Stimulated activated CD4-positive, alpha-beta T cell treated with anti-CD3 and anti-CD28 coated beads, Interleukin-2, amount 100 ng/mL, for 24 hours (primary cell): Measurements from ENCODE around the gene CORO1A.
"Not testable (repeated sequence)": the region's sequence is repeated elsewhere in the genome, so short reads cannot be mapped to it uniquely, and the experiment has no call there.

Experiments
- DNase-seq, 2 donors: peaks; one replicate each; pipeline ENCODE4 v3.0.0-alpha.2; 2020

Gene CORO1A

DNA sequence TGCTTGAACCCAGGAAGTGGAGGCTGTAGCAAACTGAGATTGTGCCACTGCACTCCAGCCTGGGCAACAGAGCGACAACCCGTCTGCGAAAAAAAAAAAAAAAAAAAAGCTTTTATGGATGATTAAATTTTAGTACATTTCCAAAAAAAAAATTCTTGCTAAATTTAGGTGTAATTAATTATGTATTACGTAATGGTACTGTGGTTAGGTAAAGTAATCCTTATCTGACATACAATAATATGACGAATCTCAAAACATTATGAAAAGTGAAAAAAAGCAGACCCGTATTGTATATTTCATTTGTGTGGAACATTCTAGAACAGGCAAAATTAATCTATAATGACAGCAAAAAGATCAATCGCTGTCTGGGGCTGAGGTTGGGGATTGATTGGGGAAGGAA is 10.3 kb upstream of the CORO1A start:
- DNase-seq = no peak

DNA sequence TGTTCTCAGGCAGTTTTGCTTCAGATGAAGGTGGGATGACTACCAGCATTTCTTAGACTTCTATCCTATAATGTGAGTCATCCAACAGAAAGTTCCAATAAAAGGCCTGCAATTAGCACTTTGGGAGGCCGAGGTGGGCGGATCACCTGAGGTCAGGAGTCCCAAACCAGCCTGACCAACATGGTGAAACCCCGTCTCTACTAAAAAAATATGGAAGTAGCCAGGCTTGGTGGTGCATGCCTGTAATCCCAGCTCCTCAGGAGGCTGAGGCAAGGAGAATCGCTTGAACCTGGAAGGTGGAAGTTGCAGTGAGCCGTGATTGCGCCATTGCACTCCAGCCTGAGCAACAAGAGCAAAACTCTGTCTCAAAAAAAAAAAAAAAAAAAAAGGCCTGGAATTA is 6.5 kb upstream of the CORO1A start:
- not testable (repeated sequence) for DNase-seq

DNA sequence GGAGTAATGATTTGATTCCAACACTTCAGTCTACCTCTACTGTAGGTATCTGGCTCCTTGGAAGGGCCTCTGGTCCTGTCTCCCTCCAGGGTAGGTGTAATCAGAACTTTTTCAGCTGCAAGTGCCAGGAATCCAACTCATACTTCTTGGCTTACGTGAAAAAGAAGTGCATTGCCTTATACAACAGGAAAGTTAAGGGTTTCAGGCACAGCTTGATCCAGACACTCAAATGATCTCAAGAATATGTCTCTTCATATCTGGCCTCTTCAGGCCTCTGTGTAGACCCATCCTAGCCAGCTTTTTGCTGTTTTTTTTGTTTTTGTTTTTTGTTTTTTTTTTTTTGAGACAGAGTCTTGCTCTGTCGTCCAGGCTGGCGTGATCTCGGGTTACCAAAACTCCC is 4.2 kb upstream of the CORO1A start:
- DNase-seq = no peak

DNA sequence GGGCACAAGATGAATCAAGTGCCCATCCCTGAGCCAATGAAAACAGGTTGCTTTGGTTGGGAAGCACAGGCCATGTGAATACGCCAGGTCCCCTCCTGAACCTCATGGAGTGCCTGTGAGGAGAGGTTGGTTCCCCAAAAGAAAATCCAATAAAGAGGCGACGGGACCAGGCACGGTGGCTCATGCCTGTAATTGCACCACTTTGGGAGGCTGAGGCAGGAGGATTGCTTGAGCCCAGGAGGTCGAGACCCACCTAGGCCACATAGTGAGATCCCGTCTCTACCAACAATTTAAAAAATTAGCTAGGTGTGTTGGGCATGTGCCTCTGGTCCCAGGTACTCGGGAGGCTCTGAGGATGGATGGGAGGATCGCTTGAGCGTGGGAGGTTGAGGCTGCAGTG is 3.5 kb upstream of the CORO1A start:
- no peak for DNase-seq

DNA sequence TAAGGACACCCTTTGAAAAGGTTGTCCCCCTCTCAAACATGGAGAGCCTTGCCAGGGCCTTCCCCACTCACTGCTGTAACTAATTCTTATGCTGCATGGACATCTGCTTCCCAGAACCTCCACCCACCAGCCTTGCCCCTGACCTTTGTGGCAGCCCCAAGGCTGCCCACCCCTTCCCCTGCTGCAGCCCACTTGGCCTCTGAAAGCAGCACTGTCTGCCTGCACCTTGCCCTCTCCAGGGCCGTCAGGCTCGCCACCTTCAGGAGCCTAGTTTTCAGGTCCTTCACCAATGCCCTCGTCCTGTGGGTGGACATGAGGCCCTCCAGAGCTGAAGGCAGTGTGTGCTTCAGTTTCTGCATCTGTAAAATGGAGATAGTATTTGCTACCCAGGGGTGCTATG is 2.7 kb upstream of the CORO1A start:
- no peak for DNase-seq

DNA sequence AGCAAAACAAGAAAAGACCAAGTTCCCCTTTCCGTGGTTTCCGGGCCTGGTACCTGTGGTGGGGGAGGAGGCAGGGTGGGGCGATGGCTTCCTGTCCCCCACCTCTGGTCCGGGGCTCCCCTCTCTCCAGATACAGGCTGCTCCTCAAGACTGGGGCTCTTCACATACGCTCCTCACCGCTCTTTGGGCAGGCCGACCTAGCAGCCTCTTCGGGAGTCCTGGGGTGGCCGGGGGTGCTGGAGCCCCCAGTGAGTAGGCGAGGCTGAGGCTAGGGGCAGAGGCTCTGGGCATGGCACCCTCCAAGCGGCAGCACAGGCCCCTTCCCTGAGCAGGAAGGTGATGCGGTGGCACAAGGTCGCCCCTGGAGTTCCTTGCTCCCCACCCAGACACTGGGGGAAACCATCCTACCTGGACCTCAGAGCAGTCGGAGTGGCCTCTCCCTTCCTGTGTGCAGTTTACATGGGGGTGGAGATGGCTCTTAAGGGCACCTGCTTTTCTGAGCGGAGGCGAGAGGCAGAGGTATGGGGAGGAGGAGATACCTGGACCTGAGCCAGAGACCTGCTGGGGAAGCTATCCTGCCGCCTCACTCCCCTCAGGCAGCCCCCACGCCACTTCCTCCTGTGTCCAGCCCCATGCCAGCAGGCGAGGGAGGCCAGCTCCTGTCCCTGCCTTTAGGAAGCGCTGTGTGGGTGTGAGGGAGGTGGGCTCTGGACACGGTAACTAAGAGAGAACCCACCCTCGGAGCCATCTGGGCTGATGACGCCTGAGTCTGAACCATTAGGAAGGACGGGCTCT is 891 bp downstream of the CORO1A start:
- peak; percentile 70 to 72 for DNase-seq

DNA sequence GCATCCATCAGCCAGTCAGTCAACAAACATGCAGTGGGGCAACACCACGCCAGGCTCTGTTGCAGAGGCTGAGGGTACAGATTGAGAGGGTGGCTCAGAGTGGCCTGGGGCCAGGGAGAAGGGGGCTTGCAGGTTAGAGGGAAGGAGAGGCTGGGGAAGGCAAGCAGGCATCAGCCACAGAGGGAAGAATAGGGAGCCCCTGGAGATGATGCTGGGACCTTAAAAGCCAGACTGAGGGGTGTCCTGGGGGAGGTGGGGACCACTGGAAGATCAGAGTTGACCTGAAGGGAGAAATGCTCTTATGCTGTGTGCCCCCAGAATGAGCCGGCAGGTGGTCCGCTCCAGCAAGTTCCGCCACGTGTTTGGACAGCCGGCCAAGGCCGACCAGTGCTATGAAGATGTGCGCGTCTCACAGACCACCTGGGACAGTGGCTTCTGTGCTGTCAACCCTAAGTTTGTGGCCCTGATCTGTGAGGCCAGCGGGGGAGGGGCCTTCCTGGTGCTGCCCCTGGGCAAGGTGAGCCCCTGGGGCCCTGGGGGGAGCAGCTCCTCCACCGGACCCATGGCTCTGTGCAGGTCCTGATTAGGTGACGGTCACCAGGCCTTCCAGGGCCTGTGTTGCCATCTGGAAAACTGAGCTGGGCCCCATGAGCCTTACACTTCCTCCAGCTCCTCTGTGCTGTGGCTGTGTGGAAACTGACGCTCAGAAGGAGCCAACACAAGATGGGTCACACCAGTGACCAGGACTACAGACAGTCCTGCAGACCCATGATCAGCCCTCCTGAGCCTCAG is 1.7 kb downstream of the CORO1A start:
- peak; percentile 46 to 55 for DNase-seq

DNA sequence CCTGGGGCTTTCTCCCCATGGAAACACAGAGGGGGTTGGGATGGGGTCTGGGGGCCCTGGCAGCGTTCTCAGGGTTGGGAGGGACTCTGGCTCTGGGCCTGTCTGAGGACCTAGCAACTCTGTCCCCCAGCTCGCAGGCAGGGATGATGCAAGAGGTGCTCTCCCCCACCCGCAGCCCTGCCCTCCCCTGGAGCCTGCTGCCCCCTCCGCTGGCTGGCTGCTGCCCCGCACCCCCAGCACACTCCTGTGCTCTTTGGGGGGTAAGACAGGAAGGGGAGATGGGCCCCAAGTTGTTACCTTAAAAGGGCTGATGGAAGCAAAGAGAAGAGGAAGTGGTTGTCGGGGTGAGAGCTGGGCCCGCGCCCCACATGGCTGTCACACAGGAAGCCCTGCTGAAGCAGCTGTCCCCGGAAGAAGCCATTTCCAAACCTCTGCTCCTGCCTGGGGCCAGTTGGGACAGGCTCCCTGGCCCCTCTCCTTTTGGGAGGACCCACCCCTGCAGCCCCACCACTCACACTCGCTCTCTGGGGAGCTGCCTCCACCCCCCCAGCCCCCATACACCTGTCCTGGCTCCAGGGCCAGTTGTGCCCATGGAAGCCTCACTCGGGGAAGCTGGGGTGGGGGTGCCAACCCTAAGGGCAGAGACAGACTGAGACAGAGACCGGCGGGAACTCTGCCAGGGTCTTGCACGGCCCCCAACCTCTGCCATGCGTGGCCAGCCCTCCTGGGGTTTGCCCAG is 2.5 kb downstream of the CORO1A start:
- DNase-seq = peak; percentile 79 to 80

DNA sequence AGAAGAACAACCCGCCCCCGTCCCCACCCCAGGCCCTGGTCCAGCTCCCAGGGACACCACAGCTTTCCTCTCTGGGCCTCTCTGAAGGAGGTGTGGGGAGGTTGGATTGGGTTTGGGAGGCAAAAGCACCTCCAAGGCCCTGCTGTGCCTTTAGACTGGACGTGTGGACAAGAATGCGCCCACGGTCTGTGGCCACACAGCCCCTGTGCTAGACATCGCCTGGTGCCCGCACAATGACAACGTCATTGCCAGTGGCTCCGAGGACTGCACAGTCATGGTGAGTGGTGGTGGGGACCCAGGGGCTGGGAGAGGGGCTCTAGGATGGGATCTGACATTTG is 3.0 kb downstream of the CORO1A start:
- DNase-seq = no peak

DNA sequence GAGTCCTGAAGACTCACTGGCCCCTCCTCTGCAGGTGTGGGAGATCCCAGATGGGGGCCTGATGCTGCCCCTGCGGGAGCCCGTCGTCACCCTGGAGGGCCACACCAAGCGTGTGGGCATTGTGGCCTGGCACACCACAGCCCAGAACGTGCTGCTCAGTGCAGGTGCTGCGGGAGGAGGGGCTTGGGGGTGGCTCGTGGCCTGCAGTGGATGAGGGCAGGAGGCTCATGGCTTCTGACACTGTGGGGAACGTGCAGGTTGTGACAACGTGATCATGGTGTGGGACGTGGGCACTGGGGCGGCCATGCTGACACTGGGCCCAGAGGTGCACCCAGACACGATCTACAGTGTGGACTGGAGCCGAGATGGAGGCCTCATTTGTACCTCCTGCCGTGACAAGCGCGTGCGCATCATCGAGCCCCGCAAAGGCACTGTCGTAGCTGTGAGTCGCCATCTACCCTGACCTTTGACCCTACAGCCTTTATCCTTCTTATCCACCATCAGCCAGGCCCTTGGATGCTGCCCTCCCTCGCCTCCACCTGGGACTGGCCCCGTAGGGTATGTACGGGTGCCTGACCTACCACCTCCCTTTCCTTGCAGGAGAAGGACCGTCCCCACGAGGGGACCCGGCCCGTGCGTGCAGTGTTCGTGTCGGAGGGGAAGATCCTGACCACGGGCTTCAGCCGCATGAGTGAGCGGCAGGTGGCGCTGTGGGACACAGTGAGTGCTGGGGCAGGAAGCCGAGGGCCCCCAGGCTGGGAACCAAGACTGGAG is 3.6 kb downstream of the CORO1A start:
- DNase-seq = peak; percentile 92 to 93

DNA sequence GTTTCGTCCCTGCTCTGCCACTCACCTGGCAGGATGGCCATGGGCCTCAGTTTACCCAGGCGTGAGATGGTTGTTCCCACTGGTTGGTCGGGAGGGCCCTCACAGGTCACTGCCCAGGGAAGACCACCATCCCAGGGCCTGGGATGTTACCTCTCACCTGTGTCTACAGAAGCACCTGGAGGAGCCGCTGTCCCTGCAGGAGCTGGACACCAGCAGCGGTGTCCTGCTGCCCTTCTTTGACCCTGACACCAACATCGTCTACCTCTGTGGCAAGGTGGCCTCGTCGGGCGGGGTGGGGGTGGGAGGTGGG is 4.1 kb downstream of the CORO1A start:
- DNase-seq = no peak

DNA sequence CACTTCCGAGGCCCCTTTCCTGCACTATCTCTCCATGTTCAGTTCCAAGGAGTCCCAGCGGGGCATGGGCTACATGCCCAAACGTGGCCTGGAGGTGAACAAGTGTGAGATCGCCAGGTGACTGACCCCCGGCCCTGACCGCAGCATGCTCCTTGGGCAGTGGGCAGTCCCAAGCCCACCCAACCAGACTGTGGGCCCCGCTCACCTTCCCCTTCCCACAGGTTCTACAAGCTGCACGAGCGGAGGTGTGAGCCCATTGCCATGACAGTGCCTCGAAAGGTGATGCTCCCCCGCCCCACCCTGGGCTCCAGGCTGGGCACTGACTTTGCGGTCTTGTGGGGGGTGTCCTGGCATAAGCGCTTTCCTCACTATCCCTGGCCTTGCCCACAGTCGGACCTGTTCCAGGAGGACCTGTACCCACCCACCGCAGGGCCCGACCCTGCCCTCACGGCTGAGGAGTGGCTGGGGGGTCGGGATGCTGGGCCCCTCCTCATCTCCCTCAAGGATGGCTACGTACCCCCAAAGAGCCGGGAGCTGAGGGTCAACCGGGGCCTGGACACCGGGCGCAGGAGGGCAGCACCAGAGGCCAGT is 4.7 kb downstream of the CORO1A start:
- peak; percentile 13 to 17 for DNase-seq

DNA sequence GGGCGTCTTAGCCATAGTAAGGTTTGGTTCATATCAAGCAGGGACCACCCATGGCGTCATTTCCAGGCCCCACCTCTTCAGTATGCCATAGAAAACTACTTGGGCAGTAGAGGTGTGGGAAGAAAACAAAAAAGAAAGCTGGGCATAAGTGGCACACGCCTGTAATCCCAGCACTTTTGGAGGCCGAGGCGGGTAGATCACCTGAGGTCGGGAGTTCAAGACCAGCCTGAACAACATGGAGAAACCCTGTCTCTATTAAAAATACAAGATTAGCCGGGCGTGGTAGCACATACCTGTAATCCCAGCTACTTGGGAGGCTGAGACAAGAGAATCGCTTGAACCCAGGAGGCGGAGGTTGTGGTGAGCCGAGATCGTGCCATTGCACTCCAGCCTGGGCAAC is 7.8 kb downstream of the CORO1A start:
- not testable (repeated sequence) for DNase-seq

DNA sequence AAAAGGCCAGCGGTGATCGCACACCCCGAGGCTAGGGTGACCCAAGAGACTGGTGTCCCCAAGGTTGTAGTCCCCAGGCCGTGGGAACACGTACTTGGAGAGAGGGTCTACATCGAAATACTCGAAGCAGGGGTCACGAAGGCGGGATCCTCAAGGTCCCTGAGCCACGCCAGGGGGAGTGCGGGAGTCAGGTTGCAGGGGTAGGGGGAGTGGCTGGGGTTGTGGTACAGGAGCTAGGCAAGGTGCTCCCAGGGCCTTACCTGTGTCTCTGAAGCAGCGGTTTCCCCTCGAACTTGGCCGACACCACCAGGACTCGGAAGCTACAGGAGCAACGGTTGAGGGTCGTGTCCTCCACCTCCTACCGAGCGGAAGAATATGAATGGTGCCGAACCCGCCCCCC is 9.7 kb downstream of the CORO1A start:
- not testable (repeated sequence) for DNase-seq

DNA sequence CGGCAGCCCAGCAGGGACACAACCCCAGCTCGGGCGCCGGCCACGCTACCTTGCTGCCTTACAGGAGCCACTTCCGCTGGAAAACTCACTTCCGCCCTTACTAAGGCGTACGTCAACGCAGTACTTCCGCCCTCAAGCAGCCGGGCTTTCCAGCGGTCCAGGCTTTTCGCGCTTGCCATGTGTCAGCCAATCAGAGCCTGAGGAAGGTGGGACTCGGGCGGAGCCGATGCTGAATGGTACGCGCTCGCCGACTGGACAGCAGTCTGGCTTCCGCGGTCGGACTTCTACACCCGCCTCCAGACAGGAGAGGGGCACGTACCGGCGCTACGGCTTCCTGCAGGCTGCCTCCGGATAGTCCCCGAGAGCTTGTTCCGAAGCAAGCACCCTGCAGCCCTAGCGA is 10.2 kb downstream of the CORO1A start, which contains the start of the genes BOLA2B and SLX1A:
BOLA2B (minus strand) TSS at position 52 of the 400 bp plus-strand sequence. CDS start 71 bp downstream, outside the sequence.
SLX1A (plus strand) TSS at position 261 of the 400 bp plus-strand sequence. CDS start 210 bp downstream, outside the sequence.
- not testable (repeated sequence) for DNase-seq

DNA sequence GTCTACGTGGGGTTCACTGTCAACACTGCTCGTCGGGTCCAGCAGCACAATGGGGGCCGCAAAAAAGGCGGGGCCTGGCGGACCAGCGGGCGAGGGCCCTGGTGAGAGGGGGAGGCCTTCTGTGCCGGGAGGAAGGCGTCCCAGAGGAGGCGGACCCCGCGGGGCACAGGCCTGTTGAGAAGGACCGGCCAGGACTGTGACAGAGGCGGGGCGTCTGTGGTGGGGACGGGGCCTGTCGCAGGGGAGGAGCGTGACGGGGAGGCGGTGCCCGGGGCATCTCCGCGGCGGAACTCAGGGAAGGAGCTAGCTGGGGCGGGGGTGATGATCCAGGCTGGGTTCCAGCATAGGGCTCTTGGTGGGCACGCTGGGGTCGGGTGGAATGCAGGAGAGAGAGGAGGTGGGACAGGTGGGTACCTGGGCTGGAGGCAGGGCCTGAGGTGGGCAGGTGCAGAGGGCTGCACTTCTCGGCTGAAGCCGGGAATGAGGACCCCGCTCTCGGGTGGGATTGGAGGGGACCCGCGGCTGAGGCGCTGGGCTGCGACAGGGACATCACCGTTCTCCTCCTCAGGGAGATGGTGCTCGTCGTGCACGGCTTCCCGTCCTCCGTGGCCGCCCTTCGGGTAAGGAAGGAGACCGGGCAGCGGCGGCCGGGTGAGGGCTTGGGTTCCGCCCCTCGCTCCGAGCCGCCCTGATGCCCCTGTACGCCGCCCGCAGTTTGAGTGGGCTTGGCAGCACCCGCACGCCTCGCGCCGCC is 10.9 kb downstream of the CORO1A start:
- peak in 1 of 2 donors; percentile 18 for DNase-seq

DNA sequence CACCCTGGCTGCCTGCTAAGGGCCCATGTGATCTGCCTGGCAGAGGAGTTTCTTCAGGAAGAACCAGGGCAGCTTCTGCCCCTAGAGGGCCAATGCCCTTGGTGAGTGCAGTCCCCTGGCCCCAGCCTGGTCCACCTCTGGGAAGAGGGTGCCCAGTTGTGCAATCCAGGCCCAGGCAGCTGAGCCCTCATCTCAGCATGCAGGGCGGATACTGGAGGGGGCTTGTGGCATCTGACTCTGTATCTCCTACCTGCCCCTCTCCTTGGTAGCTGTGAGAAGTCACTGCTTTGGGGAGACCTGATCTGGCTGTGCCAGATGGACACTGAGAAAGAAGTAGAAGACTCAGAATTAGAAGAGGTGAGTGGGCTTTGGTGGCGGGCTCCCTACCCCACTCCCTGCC is 13.6 kb downstream of the CORO1A start:
- peak in 1 of 2 donors; percentile 15 for DNase-seq

DNA sequence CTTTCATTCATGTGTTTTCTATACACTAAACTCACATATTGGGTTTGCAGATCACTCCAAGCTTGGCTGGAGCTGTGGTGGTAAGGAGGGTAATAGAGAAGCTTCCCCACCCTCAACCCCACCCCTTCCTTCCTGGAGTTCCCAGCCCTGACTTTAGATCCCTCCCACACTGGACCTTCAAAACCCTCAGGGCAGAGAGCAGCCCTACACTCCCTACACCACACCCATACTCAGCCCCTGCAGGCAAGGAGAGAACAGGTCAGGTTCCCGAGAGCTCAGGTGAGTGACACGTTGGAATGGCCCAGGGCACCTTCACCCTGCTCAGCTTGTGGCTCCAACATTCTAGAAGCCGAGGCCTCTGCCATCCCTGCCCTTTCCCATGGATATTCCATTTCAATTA is 15.6 kb downstream of the CORO1A start, which contains the start of gene SULT1A3:
SULT1A3 (plus strand) TSS at position 207 of the 400 bp plus-strand sequence. CDS start 1,474 bp downstream, outside the sequence.
- not testable (repeated sequence) for DNase-seq

DNA sequence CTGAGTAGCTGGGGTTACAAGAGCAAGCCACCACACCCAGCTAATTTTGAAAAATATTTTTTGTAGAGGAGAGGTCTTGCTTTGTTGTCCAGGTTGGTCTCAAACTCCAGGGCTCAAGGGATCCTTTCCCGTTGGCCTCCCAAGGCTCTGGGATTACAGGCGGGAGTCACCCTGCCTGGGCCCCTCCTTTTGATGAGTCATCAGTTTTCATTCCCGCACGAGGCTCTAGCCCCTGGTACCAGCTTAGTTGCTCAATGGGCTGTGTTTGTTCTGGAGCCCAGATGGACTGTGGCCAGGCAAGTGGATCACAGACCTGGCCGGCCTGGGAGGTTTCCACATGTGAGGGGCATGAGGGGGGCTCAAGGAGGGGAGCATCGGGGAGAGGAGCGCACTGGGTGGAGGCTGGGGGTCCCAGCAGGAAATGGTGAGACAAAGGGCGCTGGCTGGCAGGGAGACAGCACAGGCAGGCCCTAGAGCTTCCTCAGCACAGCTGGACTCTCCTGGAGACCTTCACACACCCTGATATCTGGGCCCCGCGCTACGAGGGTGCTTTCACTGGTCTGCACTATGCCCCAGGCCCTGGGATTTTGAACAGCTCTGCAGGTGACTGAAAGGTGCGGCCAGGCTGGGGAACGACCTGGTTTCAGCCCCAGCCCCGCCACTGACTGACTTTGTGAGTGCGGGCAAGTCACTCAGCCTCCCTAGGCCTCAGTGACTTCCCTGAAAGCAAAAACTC is 16.4 kb downstream of the CORO1A start:
- DNase-seq = not testable (repeated sequence)

DNA sequence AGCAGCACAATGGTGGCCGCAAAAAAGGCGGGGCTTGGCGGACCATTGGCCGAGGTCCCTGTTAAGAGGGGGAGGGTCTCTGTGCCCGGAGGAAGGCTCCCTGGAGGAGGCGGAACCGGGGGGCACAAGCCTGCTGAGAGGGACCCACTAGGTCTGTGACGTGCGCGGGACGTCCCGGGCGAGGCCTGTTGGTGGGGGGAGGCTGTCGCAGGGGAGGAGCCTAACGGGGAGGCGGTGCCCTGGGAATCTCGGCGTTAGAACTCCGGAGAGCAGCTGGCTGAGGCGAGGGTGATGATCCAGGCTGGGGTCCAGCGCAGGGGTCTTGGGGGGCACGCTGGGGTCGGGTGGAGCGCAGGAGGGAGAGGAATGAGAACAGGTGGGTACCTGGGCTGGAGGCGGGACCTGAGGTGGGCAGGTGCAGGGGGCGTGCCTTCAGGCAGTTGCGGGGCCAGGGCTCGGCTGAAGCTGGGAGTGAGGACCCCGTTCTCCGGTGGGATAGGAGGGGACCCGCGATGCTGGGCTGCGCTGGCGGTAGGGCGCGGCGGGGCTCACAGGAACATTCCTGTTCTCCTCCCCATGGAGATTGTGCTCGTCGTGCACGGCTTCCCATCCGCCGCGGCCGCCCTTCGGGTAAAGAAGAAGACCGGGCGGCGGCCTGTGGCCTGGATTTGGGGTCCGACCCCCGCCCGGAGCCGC is 22.3 kb downstream of the CORO1A start:
- peak in 1 of 2 donors; percentile 15 for DNase-seq
